HG03558 (cell line): ENCODE measurements around the gene STC2.

Experiments
- ATAC-seq: cut with Tn5 transposase; IDR thresholded peaks from one replicate; pipeline ENCODE4 v1.9.1; 2021; ENCODE audit warnings: moderate number of reproducible peaks; ENCODE audit not compliant: unreplicated experiment; ENCODE audit errors: extremely low read depth

Gene STC2

GRCh38 chr5:173315495-173316338 is 12.5 kb downstream of the STC2 start:
- no peak for ATAC-seq

- ATAC-seq = no peak
These were observed 13.9 kb downstream of the STC2 start for GRCh38 chr5:173314166-173314952.

- no peak for ATAC-seq
These were observed 14.8 kb downstream of the STC2 start for GRCh38 chr5:173313351-173313801.

GRCh38 chr5:173312821-173313220 is 15.4 kb downstream of the STC2 start:
- ATAC-seq = no peak

- no peak for ATAC-seq
These were observed 16.2 kb downstream of the STC2 start for GRCh38 chr5:173311818-173312585.

GRCh38 chr5:173310861-173311785 is 17.1 kb downstream of the STC2 start:
- ATAC-seq = no peak

- no peak for ATAC-seq
These were observed 17.9 kb downstream of the STC2 start for GRCh38 chr5:173310218-173310769.

GRCh38 chr5:173309731-173310130 is 18.5 kb downstream of the STC2 start:
- no peak for ATAC-seq

GRCh38 chr5:173308226-173308625 is 20.0 kb downstream of the STC2 start:
- no peak for ATAC-seq

- ATAC-seq = no peak
These were observed 20.5 kb downstream of the STC2 start for GRCh38 chr5:173307695-173308094.

- no peak for ATAC-seq
These were observed 21.5 kb downstream of the STC2 start for GRCh38 chr5:173306695-173307094.

- ATAC-seq = no peak
These were observed 23.6 kb downstream of the STC2 start for GRCh38 chr5:173304591-173304988.

- ATAC-seq = no peak
These were observed 24.2 kb downstream of the STC2 start for GRCh38 chr5:173303878-173304590.

- ATAC-seq = no peak
These were observed 25.6 kb downstream of the STC2 start for GRCh38 chr5:173302546-173303155.

GRCh38 chr5:173301695-173302545 is 26.3 kb downstream of the STC2 start:
- ATAC-seq = no peak

- ATAC-seq = no peak
These were observed 27.7 kb downstream of the STC2 start for GRCh38 chr5:173300389-173301047.

GRCh38 chr5:173299820-173300219 is 28.4 kb downstream of the STC2 start:
- ATAC-seq = no peak
